ENCODE results near the gene CLDN3. TPM values are rescaled to one million over a fixed set of nuclear protein-coding genes. Genes with fewer than 3 reads are reported as not detected.
"Not testable (repeated sequence)": the region's sequence is repeated elsewhere in the genome, so short reads cannot be mapped to it uniquely, and the experiment has no call there.

Gene CLDN3
- total and polyA plus RNA-seq, 9 of the 15 experiments (the other 6 are each of a cell fraction or from before 2014, with no cell fraction given): 0.29 TPM; not detected in 8

DNA sequence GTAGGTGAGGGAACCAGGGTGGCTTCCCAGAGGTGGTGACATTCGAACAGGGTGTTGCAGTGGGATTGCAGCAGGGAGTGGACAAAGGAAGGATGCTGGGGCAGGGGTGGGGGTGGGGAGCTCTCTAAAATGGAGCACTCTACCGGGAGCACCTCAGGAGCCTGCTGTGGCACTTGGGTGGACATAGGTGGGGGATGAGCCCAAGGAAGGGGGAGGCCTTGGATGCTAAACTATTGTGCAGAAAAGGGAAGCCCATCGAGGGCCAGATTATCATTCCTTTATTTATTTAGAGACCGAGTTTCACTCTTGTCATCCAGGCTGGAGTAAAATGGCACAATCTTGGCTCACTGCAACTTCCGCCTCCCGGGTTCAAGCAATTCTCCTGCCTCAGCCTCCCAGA, 47.3 kb downstream of the CLDN3 start:
- Histone ChIP-seq H3K27ac (ENCODE audit: extremely low read depth, low read depth, low read length) (no peak overlapping the region), H3K79me2 (ENCODE audit: control insufficient read depth, insufficient read depth, low read length) (peaks cover 9% of the 10 kb centered on the region; the same call in 2 of the 3 replicates), H3K9me3 (replicated peaks; ENCODE audit: control insufficient read depth, insufficient read depth, low read depth, low read length) (no peaks in the 10 kb centered on the region), H2AFZ (ENCODE audit: low read depth, low read length) (no peak overlapping the region), H3K4me1 (replicated peaks in 1 of 2; ENCODE audit: control insufficient read depth in 2 of 2, insufficient read depth in 2 of 2, low read length in 2 of 2) (peaks cover under 1 to 24% of the 10 kb centered on the region in 2 experiments), H3K36me3 (ENCODE audit: control insufficient read depth, insufficient read depth, low read length) (no peaks in the 10 kb centered on the region), H3K27me3 (ENCODE audit: control insufficient read depth in 2 of 2, insufficient read depth in 2 of 2, low read length in 2 of 2) (no peaks in the 10 kb centered on the region), H3K9ac (ENCODE audit: insufficient read depth in 1 of 2, low read depth in 2 of 2, low read length in 2 of 2) (no peak overlapping the region), H4K20me1 (replicated peaks; ENCODE audit: control insufficient read depth, insufficient read depth, low read length) (peaks cover 10% of the 10 kb centered on the region), H3K9me1 (ENCODE audit: control insufficient read depth, insufficient read depth, low read length) (no peaks in the 10 kb centered on the region), H3K4me3 (no peak overlapping the region), H3K4me2 (ENCODE audit: insufficient read depth, low read length) (no peak overlapping the region)
- no peak for DNase-seq (ENCODE audit: extremely low read depth in 1 of 4, low spot score in 3 of 4)
- BruUV-seq (replicated peaks): no TSS peak
- 28% methylated on average over 5 of the region's 6 CpGs for WGBS (ENCODE audit: insufficient coverage, low coverage, missing lambda C conversion rate)
- FAIRE-seq: no peak
- ChIA-PET POLR2A (no interaction called here), CTCF (ENCODE audit: low intra/inter-chr PET ratio) (no interaction called here)
- ATAC-seq: no peak
- in situ Hi-C loops (cut with MboI) (no loop called here), intact Hi-C loops (cut with micrococcal nuclease) (no loop called here)
- no peak for TF ChIP-seq ZNF398 (CRISPR knock-in tag; IDR thresholded peaks at IDR 0.05)
- no peak for TF ChIP-seq PHTF2 (CRISPR knock-in tag; IDR thresholded peaks at IDR 0.05)
- TF ChIP-seq PHF8 (IDR thresholded peaks at IDR 0.05; ENCODE audit: borderline replicate concordance, low read length): no peak
- TF ChIP-seq ARID1B (IDR thresholded peaks at IDR 0.05): no peak
- TF ChIP-seq ATF7 (IDR thresholded peaks at IDR 0.05): no peak
- no peak for TF ChIP-seq ETV1 (tag; conservative IDR thresholded peaks at IDR 0.05; ENCODE audit: low read depth)
- TF ChIP-seq ZNF263 (CRISPR knock-in tag; IDR thresholded peaks at IDR 0.05; ENCODE audit: borderline replicate concordance): peak; percentile 54; the same call in 1 of the 2 replicates
- TF ChIP-seq PPARD (CRISPR knock-in tag; IDR thresholded peaks at IDR 0.05): no peak
- TF ChIP-seq ZFP36 (IDR thresholded peaks at IDR 0.05; ENCODE audit: low read depth, low read length, partially characterized antibody): peak; percentile 89
- TF ChIP-seq CHD1 (IDR thresholded peaks at IDR 0.05; ENCODE audit: low read length): no peak
- no peak for TF ChIP-seq RNF2 (IDR thresholded peaks at IDR 0.05)
- TF ChIP-seq ZNF197 (CRISPR knock-in tag; IDR thresholded peaks at IDR 0.05; ENCODE audit: low read depth): no peak

- H3K4me3 ChIP-seq; H3K27ac ChIP-seq (ENCODE audit: extremely low read depth, low read depth, low read length); in situ Hi-C loops (cut with MboI); BruUV-seq (replicated peaks); H3K9me1 ChIP-seq (ENCODE audit: control insufficient read depth, insufficient read depth, low read length); POLR2A ChIA-PET; H3K9ac ChIP-seq (ENCODE audit: insufficient read depth in 1 of 2, low read depth in 2 of 2, low read length in 2 of 2); H3K9me3 ChIP-seq (replicated peaks; ENCODE audit: control insufficient read depth, insufficient read depth, low read depth, low read length); DNase-seq (ENCODE audit: extremely low read depth in 1 of 4, low spot score in 3 of 4); CTCF ChIA-PET (ENCODE audit: low intra/inter-chr PET ratio); H3K4me2 ChIP-seq (ENCODE audit: insufficient read depth, low read length); ATAC-seq; H2AFZ ChIP-seq (ENCODE audit: low read depth, low read length); H3K36me3 ChIP-seq (ENCODE audit: control insufficient read depth, insufficient read depth, low read length); intact Hi-C loops (cut with micrococcal nuclease); H3K27me3 ChIP-seq (ENCODE audit: control insufficient read depth in 2 of 2, insufficient read depth in 2 of 2, low read length in 2 of 2); FAIRE-seq; H3K79me2 ChIP-seq (ENCODE audit: control insufficient read depth, insufficient read depth, low read length): not testable (repeated sequence)
- Histone ChIP-seq H3K4me1 (replicated peaks in 1 of 2; ENCODE audit: control insufficient read depth in 2 of 2, insufficient read depth in 2 of 2, low read length in 2 of 2) (peaks cover 2 to 29% of the 10 kb centered on the region in 2 experiments; a peak in 4 of 5 replicates), H4K20me1 (replicated peaks; ENCODE audit: control insufficient read depth, insufficient read depth, low read length) (peaks cover 16% of the 10 kb centered on the region)
- 15% methylated on average over 4 of the region's 4 CpGs for WGBS (ENCODE audit: insufficient coverage, low coverage, missing lambda C conversion rate)
Observed at GRCh38 chr7:73722182-73722581, 47.9 kb downstream of the CLDN3 start.
